Upper lobe of left lung (tissue), 6 donors: ENCODE data around the gene C16orf74. TPM values are rescaled to one million over a fixed set of nuclear protein-coding genes. Genes with fewer than 3 reads are reported as not detected.

Source experiments
- ATAC-seq, 2 donors: fragments of 200-7000 bp; cut with Tn5 transposase; one replicate each; pipeline ENCODE4 v1.9.1; 2022; ENCODE audit warnings: mild to moderate bottlenecking in 2 of 2, moderate library complexity in 2 of 2; ENCODE audit not compliant: low FRiP score in 2 of 2
- DNase-seq, 2 donors: peaks; one replicate each; pipeline ENCODE4 v3.0.0-alpha.2; 2019 to 2020
- H3K27ac ChIP-seq, 4 donors: fragments of 200-600 bp; sonication (generic); one replicate each; pipeline ENCODE4 v1.5.1; 2016 to 2019
- H3K27me3 ChIP-seq, 4 donors: fragments of 200-600 bp; sonication (generic); one replicate each; pipeline ENCODE4 v1.5.1; 2017 to 2019
- H3K36me3 ChIP-seq, 4 donors: fragments of 200-600 bp; sonication (generic); one replicate each; pipeline ENCODE4 v1.5.1; 2016 to 2019
- H3K4me1 ChIP-seq, 4 donors: fragments of 200-600 bp; sonication (generic); one replicate each; pipeline ENCODE4 v1.5.1; 2018 to 2019
- H3K4me3 ChIP-seq, 4 donors: fragments of 200-600 bp; sonication (generic); one replicate each; pipeline ENCODE4 v1.5.1; 2017 to 2019; ENCODE audit warnings: mild to moderate bottlenecking in 2 of 4, moderate library complexity in 1 of 4
- H3K9me3 ChIP-seq, 4 donors: fragments of 200-600 bp; sonication (generic); one replicate each; pipeline ENCODE4 v1.5.1; 2018 to 2019
- EP300 ChIP-seq, 4 donors: sonication (generic); formaldehyde crosslinking; IDR thresholded peaks; one replicate each; pipeline ENCODE4 v1.5.1; 2017; ENCODE audit warnings: antibody characterized with exemption in 4 of 4, control low read depth in 2 of 4
- POLR2A ChIP-seq, 4 donors: fragments of 450-650 bp; IDR thresholded peaks; one replicate each; pipeline ENCODE4 v1.5.1; 2016 to 2017; ENCODE audit warnings: antibody characterized with exemption in 4 of 4, mild to moderate bottlenecking in 2 of 4
- POLR2AphosphoS5 ChIP-seq, 2 donors: sonication (generic); formaldehyde crosslinking; IDR thresholded peaks; one replicate each; pipeline ENCODE4 v1.5.1; 2017; ENCODE audit warnings: antibody characterized with exemption in 2 of 2
- WGBS, 2 donors: methylation state at CpG; one replicate each; pipeline ENCODE4 v1.1.5; 2017 to 2018; 5-methylcytosine and 5-hydroxymethylcytosine counted together
- total RNA-seq, 6 donors: library from RNA; depleted of rRNA in 4 of 6; stranded (reverse); fragments of >200 nt in 4 of 6; gene quantifications; one replicate each; pipeline versions ENCODE4 v1.1.0 to v1.2.1, GENCODE V29; 2016 to 2021
- TF ChIP-seq, protein P1 (sequence below), 6 experiments: fragments of 450-650 bp in 4 of 6; fragments of 200-600 bp in 2 of 6; sonication (generic) in 2 of 6; IDR thresholded peaks; one replicate each; pipeline ENCODE4 v1.5.1; 2016 to 2019; ENCODE audit warnings: antibody characterized with exemption in 6 of 6
- donor health status: DM: no; HTN: no; CAD: no; lungs with moderate emphysema.
- donor health status: DM: no; HTN: yes; CAD: no; lungs with severe emphysema.

Gene C16orf74
- total RNA-seq, 6 donors from 2014 or later, result 1.2 to 6.3 (median 4.1) TPM; not detected in 1

DNA sequence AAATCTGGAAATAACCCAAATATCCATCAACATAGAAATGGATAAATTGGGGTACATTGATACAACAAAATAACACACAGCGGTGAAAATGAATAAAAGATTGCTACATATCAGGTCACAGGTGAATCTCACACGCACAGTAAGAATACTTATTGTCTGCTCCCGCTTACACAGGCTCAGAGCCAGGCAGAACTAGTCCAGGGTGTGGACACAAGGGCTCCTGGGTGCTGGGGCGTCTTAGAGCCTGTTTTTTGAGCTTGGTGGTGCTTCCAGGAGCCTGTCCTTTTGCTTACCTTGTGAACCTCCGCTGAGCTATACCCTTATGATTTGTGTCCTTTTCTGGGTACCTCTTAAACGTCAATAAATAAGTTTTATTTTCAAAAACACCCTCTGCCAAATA, 19.8 kb upstream of the C16orf74 start:
- no peak overlapping the region for H3K27ac ChIP-seq
- H3K9me3 ChIP-seq, result no peaks in the 10 kb centered on the region
- 90 to 95% methylated on average over 6 of the region's 6 CpGs for WGBS, 2 donors
- no peak for DNase-seq
- ATAC-seq, result no peak
- peaks cover 0 to 9% (median 0%) of the 10 kb centered on the region in 4 donors for H3K36me3 ChIP-seq
- H3K27me3 ChIP-seq, result no peaks in the 10 kb centered on the region
- TF ChIP-seq POLR2AphosphoS5 (IDR thresholded peaks at IDR 0.05) (no peak), EP300 (IDR thresholded peaks at IDR 0.05) (no peak), POLR2A (IDR thresholded peaks at IDR 0.05) (no peak)
- TF ChIP-seq, protein P1, sequence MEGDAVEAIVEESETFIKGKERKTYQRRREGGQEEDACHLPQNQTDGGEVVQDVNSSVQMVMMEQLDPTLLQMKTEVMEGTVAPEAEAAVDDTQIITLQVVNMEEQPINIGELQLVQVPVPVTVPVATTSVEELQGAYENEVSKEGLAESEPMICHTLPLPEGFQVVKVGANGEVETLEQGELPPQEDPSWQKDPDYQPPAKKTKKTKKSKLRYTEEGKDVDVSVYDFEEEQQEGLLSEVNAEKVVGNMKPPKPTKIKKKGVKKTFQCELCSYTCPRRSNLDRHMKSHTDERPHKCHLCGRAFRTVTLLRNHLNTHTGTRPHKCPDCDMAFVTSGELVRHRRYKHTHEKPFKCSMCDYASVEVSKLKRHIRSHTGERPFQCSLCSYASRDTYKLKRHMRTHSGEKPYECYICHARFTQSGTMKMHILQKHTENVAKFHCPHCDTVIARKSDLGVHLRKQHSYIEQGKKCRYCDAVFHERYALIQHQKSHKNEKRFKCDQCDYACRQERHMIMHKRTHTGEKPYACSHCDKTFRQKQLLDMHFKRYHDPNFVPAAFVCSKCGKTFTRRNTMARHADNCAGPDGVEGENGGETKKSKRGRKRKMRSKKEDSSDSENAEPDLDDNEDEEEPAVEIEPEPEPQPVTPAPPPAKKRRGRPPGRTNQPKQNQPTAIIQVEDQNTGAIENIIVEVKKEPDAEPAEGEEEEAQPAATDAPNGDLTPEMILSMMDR (IDR thresholded peaks at IDR 0.05), result no peak
- H3K4me3 ChIP-seq, result no peak overlapping the region
- H3K4me1 ChIP-seq, result no peaks in the 10 kb centered on the region

DNA sequence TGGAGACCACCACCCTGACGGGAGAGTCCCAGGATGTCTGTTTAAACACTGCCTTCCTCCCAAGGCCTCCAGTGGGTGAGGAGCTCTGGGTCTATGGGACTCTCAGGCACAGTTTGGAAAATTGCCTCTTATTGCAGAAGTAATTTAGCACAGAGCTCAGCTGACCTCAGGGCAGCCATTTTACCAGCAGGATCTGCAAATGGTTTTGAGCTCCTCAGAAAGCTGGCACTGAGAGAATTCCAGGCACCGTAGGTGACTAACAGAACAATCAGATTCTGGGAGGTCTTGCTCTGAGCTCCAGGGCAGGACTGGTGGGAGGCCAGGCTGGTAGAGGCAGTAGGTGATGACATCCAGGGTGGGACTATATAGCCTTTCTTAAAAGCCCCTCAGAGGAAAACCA, 17.3 kb upstream of the C16orf74 start:
- H3K27me3 ChIP-seq, result no peaks in the 10 kb centered on the region
- no peak overlapping the region for H3K4me3 ChIP-seq
- H3K4me1 ChIP-seq, result no peaks in the 10 kb centered on the region
- H3K36me3 ChIP-seq, result no peaks in the 10 kb centered on the region
- 51 to 76% methylated on average over 2 of the region's 2 CpGs for WGBS, 2 donors
- ATAC-seq (no peak), DNase-seq (no peak)
- H3K27ac ChIP-seq, result no peak overlapping the region
- no peak for TF ChIP-seq EP300 (IDR thresholded peaks at IDR 0.05)
- no peak for TF ChIP-seq POLR2A (IDR thresholded peaks at IDR 0.05)
- TF ChIP-seq POLR2AphosphoS5 (IDR thresholded peaks at IDR 0.05), result no peak
- TF ChIP-seq, protein P1 (IDR thresholded peaks at IDR 0.05), result no peak
- H3K9me3 ChIP-seq, result no peaks in the 10 kb centered on the region

DNA sequence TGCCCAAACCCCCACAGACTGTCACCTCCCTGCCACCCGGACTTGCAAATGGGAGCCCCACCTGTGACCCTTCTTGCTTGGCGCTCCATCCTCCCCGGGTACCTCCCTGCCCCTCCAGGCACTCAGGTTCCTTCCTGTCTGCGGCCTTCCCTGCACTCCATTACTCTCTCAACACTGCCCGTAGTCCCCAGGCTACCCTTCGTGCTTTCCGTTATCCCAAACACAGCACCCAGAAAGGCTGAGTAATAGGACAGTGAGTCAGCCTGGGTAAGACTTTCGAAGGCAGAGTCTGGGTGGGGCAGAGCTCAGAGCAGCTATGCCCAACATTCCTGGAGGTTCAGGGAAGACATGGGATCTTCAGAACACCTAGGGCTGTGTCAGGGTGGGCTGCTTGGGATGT, 16.6 kb upstream of the C16orf74 start:
- no peak for TF ChIP-seq POLR2AphosphoS5 (IDR thresholded peaks at IDR 0.05)
- TF ChIP-seq POLR2A (IDR thresholded peaks at IDR 0.05), result no peak
- no peak for TF ChIP-seq EP300 (IDR thresholded peaks at IDR 0.05)
- TF ChIP-seq, protein P1 (IDR thresholded peaks at IDR 0.05), result no peak
- Histone ChIP-seq H3K27me3 (no peaks in the 10 kb centered on the region), H3K27ac (no peak overlapping the region), H3K4me1 (no peaks in the 10 kb centered on the region), H3K4me3 (no peak overlapping the region), H3K36me3 (no peaks in the 10 kb centered on the region), H3K9me3 (no peaks in the 10 kb centered on the region)
- 59 to 72% methylated on average over 8 of the region's 8 CpGs for WGBS, 2 donors
- no peak for ATAC-seq
- no peak for DNase-seq

DNA sequence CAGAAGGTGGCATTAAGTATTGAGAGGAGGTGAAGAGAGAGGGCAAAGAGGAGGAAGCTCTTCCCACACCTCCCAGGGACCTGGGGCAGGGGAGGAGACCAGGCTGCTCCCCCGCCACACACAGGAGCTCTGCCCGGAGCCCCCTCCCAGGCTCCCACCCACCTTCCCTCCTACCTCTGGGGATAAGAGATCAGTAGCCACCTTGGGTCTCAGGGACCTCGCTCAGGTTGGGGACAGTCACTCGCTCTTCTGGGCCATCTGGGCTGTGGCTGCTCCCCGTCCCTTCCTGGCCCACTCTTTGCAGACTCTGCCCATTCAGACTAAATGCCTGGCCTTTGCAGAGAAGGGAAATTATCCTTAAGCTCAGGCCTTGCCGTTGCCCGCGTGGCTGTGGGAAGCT, 14.9 kb upstream of the C16orf74 start:
- WGBS, 2 donors, result 63 to 74% methylated on average over 6 to 8 of the region's 8 CpGs
- no peaks in the 10 kb centered on the region for H3K9me3 ChIP-seq
- DNase-seq (no peak), ATAC-seq (no peak)
- H3K27me3 ChIP-seq, result no peaks in the 10 kb centered on the region
- H3K27ac ChIP-seq, result no peak overlapping the region
- H3K36me3 ChIP-seq, result no peaks in the 10 kb centered on the region
- H3K4me1 ChIP-seq, result peaks cover 0 to 4% (median 0%) of the 10 kb centered on the region in 4 donors
- H3K4me3 ChIP-seq, result no peak overlapping the region
- no peak for TF ChIP-seq POLR2AphosphoS5 (IDR thresholded peaks at IDR 0.05)
- TF ChIP-seq, protein P1 (IDR thresholded peaks at IDR 0.05), result no peak
- no peak for TF ChIP-seq POLR2A (IDR thresholded peaks at IDR 0.05)
- TF ChIP-seq EP300 (IDR thresholded peaks at IDR 0.05), result no peak

DNA sequence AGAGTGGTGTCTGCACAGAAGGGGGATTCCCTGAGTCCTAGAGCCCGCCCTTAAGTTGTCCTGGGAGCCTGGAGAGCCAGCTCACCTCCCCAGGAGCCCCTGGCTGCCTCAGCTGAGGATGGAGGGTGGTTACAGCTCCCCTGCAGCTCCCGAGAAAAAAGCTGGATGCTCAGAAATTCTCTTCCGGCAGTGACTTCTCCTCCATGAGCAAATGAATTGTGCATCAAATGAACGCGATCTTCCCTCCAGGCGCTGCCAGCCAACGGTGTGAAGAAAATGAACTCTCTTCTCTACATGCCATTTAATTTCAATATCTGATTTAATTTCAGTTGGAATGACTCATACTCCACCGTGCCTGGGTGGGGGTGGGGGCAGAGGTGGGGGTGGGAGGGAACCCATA, 14.3 kb upstream of the C16orf74 start:
- Histone ChIP-seq H3K36me3 (no peaks in the 10 kb centered on the region), H3K4me1 (peaks cover 0 to 4% (median 0%) of the 10 kb centered on the region in 4 donors), H3K4me3 (no peak overlapping the region), H3K27ac (no peak overlapping the region), H3K27me3 (no peaks in the 10 kb centered on the region), H3K9me3 (no peaks in the 10 kb centered on the region)
- 68 to 69% methylated on average over 7 to 8 of the region's 8 CpGs for WGBS, 2 donors
- TF ChIP-seq EP300 (IDR thresholded peaks at IDR 0.05) (no peak), POLR2A (IDR thresholded peaks at IDR 0.05) (no peak), POLR2AphosphoS5 (IDR thresholded peaks at IDR 0.05) (no peak)
- TF ChIP-seq, protein P1 (IDR thresholded peaks at IDR 0.05), result no peak
- ATAC-seq (no peak), DNase-seq (no peak)
